Measurements from ENCODE around the gene KRT81. TPM values are rescaled to one million over a fixed set of nuclear protein-coding genes. Genes with fewer than 3 reads are reported as not detected.
"Not testable (repeated sequence)": the region's sequence is repeated elsewhere in the genome, so short reads cannot be mapped to it uniquely, and the experiment has no call there.

Gene KRT81
- total RNA-seq, 2 donors from 2014 or later = not detected

GRCh38 chr12:52243856-52244614, 47.3 kb downstream of the KRT81 start:
- peak; percentile 80 for DNase-seq (ENCODE audit: low spot score)
- Histone ChIP-seq H3K9me3 (no peaks in the 10 kb centered on the region), H3K27ac (peak overlapping the region in 1 of 2 donors; percentile 13), H3K27me3 (no peaks in the 10 kb centered on the region), H3K4me1 (peaks cover 0 to 20% of the 10 kb centered on the region in 2 donors), H3K4me3 (no peak overlapping the region), H3K36me3 (no peaks in the 10 kb centered on the region)
- TF ChIP-seq, protein P1, sequence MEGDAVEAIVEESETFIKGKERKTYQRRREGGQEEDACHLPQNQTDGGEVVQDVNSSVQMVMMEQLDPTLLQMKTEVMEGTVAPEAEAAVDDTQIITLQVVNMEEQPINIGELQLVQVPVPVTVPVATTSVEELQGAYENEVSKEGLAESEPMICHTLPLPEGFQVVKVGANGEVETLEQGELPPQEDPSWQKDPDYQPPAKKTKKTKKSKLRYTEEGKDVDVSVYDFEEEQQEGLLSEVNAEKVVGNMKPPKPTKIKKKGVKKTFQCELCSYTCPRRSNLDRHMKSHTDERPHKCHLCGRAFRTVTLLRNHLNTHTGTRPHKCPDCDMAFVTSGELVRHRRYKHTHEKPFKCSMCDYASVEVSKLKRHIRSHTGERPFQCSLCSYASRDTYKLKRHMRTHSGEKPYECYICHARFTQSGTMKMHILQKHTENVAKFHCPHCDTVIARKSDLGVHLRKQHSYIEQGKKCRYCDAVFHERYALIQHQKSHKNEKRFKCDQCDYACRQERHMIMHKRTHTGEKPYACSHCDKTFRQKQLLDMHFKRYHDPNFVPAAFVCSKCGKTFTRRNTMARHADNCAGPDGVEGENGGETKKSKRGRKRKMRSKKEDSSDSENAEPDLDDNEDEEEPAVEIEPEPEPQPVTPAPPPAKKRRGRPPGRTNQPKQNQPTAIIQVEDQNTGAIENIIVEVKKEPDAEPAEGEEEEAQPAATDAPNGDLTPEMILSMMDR (IDR thresholded peaks at IDR 0.05) = no peak

GRCh38 chr12:52243259-52243855, 48.0 kb downstream of the KRT81 start:
- H3K9me3 ChIP-seq = no peaks in the 10 kb centered on the region
- no peaks in the 10 kb centered on the region for H3K36me3 ChIP-seq
- H3K4me3 ChIP-seq = no peak overlapping the region
- H3K27me3 ChIP-seq = no peaks in the 10 kb centered on the region
- no peak overlapping the region for H3K27ac ChIP-seq
- TF ChIP-seq, protein P1 (IDR thresholded peaks at IDR 0.05) = no peak
- no peak for DNase-seq (ENCODE audit: low spot score)
- H3K4me1 ChIP-seq = peaks cover 0 to 16% of the 10 kb centered on the region in 2 donors

- no peak for DNase-seq (ENCODE audit: low spot score)
Observed at GRCh38 chr12:52242442-52243258, 48.7 kb downstream of the KRT81 start.

DNA sequence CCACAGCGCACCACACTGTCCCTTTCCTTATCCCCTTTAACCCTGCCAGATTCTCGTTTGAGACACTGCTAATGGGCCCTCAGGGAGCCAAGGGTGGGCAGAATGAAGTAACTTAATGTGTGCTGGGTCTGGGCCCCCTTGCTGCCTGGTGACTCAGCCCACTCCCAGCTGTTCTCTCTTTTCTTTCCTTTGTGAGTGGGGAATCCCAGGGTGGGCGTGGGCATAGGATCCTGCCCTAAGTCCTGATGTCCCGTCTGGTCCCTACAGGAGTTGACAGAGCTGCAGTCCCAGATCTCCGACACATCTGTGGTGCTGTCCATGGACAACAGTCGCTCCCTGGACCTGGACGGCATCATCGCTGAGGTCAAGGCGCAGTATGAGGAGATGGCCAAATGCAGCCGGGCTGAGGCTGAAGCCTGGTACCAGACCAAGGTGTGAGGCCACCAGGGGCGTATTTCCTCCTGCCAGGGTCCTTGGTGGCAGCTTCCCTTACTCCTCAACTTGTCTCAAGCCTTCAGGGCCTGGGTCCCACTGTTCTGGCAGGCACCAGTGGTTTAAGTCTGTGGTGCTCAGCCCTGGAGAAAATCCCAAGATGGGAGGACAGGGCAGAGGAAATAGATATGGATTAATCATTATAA, 50.0 kb downstream of the KRT81 start:
- Histone ChIP-seq H3K36me3 (no peaks in the 10 kb centered on the region), H3K27me3 (no peaks in the 10 kb centered on the region), H3K4me1 (peaks cover 0 to 16% of the 10 kb centered on the region in 2 donors), H3K9me3 (no peaks in the 10 kb centered on the region), H3K4me3 (no peak overlapping the region), H3K27ac (no peak overlapping the region)
- TF ChIP-seq, protein P1 (IDR thresholded peaks at IDR 0.05) = no peak
- DNase-seq (ENCODE audit: low spot score) = no peak

More at GRCh38 chr12:52242442-52243258, 48.7 kb downstream of the KRT81 start:
- no peaks in the 10 kb centered on the region for H3K27me3 ChIP-seq
- no peak overlapping the region for H3K27ac ChIP-seq
- peaks cover 0 to 16% of the 10 kb centered on the region in 2 donors for H3K4me1 ChIP-seq
- no peaks in the 10 kb centered on the region for H3K36me3 ChIP-seq
- TF ChIP-seq, protein P1 (IDR thresholded peaks at IDR 0.05) = no peak
- H3K4me3 ChIP-seq = no peak overlapping the region
- no peaks in the 10 kb centered on the region for H3K9me3 ChIP-seq

DNA sequence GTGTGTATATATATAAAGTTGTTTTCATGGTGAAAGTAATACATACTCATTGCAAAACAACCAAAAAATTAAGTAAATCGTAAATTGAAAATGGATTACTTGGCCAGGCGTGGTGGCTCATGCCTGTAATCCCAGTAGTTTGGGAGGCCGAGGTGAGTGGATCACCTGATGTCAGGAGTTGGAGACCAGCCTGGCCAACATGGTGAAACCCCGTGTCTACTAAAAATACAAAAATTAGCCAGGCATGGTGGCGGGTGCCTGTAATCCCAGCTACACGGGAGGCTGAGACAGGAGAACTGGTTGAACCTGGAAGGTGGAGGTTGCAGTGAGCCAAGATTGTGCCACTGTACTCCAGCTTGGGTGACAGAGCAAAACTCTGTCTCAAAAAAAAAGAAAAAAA, 51.1 kb downstream of the KRT81 start:
- H3K27me3 ChIP-seq; H3K4me3 ChIP-seq; H3K9me3 ChIP-seq; DNase-seq (ENCODE audit: low spot score); H3K36me3 ChIP-seq; H3K27ac ChIP-seq: not testable (repeated sequence)
- H3K4me1 ChIP-seq = peaks cover 0 to 16% of the 10 kb centered on the region in 2 donors

Measured in right atrium auricular region (tissue), 2 donors.